HepG2 (cell line): ENCODE data around the gene MICAL3. TPM values are rescaled to one million over a fixed set of nuclear protein-coding genes. Genes with fewer than 3 reads are reported as not detected.

ENCODE experiments used
- ATAC-seq: fragments of 200-7000 bp; cut with Tn5 transposase; 3 replicates; pipeline ENCODE4 v1.9.1; 2020; ENCODE audit warnings: mild to moderate bottlenecking, moderate library complexity
- BruUV-seq: library from RNA; stranded (reverse); fragments of 400-500 nt; replicated peaks from 2 replicates; lab custom pipeline; 2021; lab: Mats Ljungman, UMichigan
- CTCF ChIA-PET: fragments of 300-600 bp; formaldehyde crosslinking; extraction: SDS; loops from one replicate; lab custom pipeline; 2021; ENCODE audit warnings: low total read pairs, inconsistent platforms, low intra/inter-chr PET ratio; lab: Yijun Ruan, JAX
- POLR2A ChIA-PET: fragments of 350-600 bp; sonication (Branson Sonifier 250); formaldehyde crosslinking; loops from one replicate; lab custom pipeline; 2020; ENCODE audit warnings: antibody characterized with exemption, inconsistent platforms; lab: Yijun Ruan, JAX
- DNase-seq: peaks from one replicate; pipeline ENCODE4 v3.0.0-alpha.2; 2015; ENCODE audit warnings: low spot score
- FAIRE-seq: peaks from 3 replicates; lab custom pipeline; 2011; peaks lifted over from hg19 to GRCh38; lab: Jason Lieb, UNC
- H2AFZ ChIP-seq: one replicate; pipeline ENCODE4 v1.6.1; 2011; ENCODE audit warnings: low read length, inconsistent platforms
- H3K27ac ChIP-seq: fragments of 300-600 bp; 3 replicates; pipeline ENCODE4 v1.8.0; 2011; ENCODE audit warnings: mixed run types, mild to moderate bottlenecking, mixed read lengths, low read length, inconsistent platforms; ENCODE audit not compliant: insufficient read depth; ENCODE audit errors: extremely low read length
- H3K27me3 ChIP-seq, 2 experiments: fragments of 200-600 bp in 1 of 2; 2 replicates in 1 of 2; 3 replicates in 1 of 2; pipeline versions ENCODE4 v1.6.0 to v1.8.0; 2011; ENCODE audit warnings: low read length in 2 of 2, mild to moderate bottlenecking in 2 of 2, moderate library complexity in 2 of 2, inconsistent platforms in 1 of 2; ENCODE audit not compliant: insufficient read depth in 2 of 2, control insufficient read depth in 1 of 2
- H3K36me3 ChIP-seq, 2 experiments: fragments of 200-600 bp in 1 of 2; replicated peaks in 1 of 2; 2 replicates in 1 of 2; 3 replicates in 1 of 2; pipeline versions ENCODE4 v1.5.1 to v1.8.0; 2011; ENCODE audit warnings: low read length in 2 of 2, inconsistent platforms in 1 of 2; ENCODE audit not compliant: insufficient read depth in 2 of 2, control insufficient read depth in 1 of 2
- H3K4me1 ChIP-seq: 2 replicates; pipeline ENCODE4 v1.5.1; 2012; ENCODE audit warnings: low read length, inconsistent platforms; ENCODE audit not compliant: insufficient read depth
- H3K4me2 ChIP-seq: 2 replicates; pipeline ENCODE4 v1.6.0; 2011; ENCODE audit warnings: low read depth, low read length, inconsistent platforms
- H3K4me3 ChIP-seq, 3 experiments: fragments of 200-600 bp in 1 of 3; sonication (generic), shearing (Covaris generic) in 1 of 3; replicated peaks in 1 of 3; 2 replicates each; pipeline ENCODE4 v1.5.1; 2011 to 2016; ENCODE audit warnings: low read length in 3 of 3, inconsistent platforms in 2 of 3, low read depth in 2 of 3, mild to moderate bottlenecking in 2 of 3, control low read depth in 1 of 3, mixed read lengths in 1 of 3; ENCODE audit not compliant: insufficient read depth in 1 of 3
- H3K79me2 ChIP-seq: one replicate; pipeline ENCODE4 v1.6.1; 2011; ENCODE audit warnings: low read length, inconsistent platforms; ENCODE audit not compliant: insufficient read depth
- H3K9ac ChIP-seq: 2 replicates; pipeline ENCODE4 v1.6.0; 2011; ENCODE audit warnings: mild to moderate bottlenecking, low read depth, low read length, inconsistent platforms; ENCODE audit not compliant: insufficient read depth
- H3K9me3 ChIP-seq: 2 replicates; pipeline ENCODE4 v1.5.1; 2012; ENCODE audit warnings: mild to moderate bottlenecking, low read length
- H4K20me1 ChIP-seq: 2 replicates; pipeline ENCODE4 v1.6.0; 2011; ENCODE audit warnings: inconsistent platforms, mild to moderate bottlenecking, low read length, moderate library complexity; ENCODE audit not compliant: insufficient read depth
- CEBPB ChIP-seq: IDR thresholded peaks from 2 replicates; pipeline ENCODE4 v1.6.1; 2011; ENCODE audit warnings: low read depth, low read length, improper control_type of control experiment, borderline replicate concordance
- MAZ ChIP-seq, 2 experiments: sonication (generic) in 1 of 2; formaldehyde crosslinking in 1 of 2; IDR thresholded peaks; 2 replicates each; pipeline versions ENCODE4 v1.5.0 to v1.6.1; 2012 to 2020; ENCODE audit warnings: low read depth in 2 of 2, mild to moderate bottlenecking in 2 of 2, borderline replicate concordance in 1 of 2, improper control_type of control experiment in 1 of 2, low read length in 1 of 2, missing genetic modification reagents in 1 of 2, moderate library complexity in 1 of 2
- NKX3-1 ChIP-seq: sonication (generic); formaldehyde crosslinking; IDR thresholded peaks from 2 replicates; pipeline ENCODE4 v1.5.0; 2020; ENCODE audit warnings: missing genetic modification reagents
- POLR2AphosphoS2 ChIP-seq: IDR thresholded peaks from 2 replicates; pipeline ENCODE4 v1.6.1; 2011; ENCODE audit warnings: low read depth, low read length, improper control_type of control experiment
- POLR2AphosphoS5 ChIP-seq: IDR thresholded peaks from 2 replicates; pipeline ENCODE4 v1.6.1; 2012; ENCODE audit warnings: low read depth, low read length
- SOX6 ChIP-seq, 2 experiments: fragments of 450-650 bp in 1 of 2; sonication (generic) in 1 of 2; formaldehyde crosslinking in 1 of 2; IDR thresholded peaks; 2 replicates each; pipeline versions ENCODE4 v1.4.0 to v1.6.1; 2017 to 2020; ENCODE audit warnings: antibody characterized with exemption in 1 of 2, mild to moderate bottlenecking in 1 of 2, missing genetic modification reagents in 1 of 2
- TEAD3 ChIP-seq: optimal IDR thresholded peaks from 2 replicates; pipeline ENCODE3; 2016; ENCODE audit warnings: borderline replicate concordance
- YEATS2 ChIP-seq: sonication (generic); formaldehyde crosslinking; IDR thresholded peaks from 2 replicates; pipeline ENCODE4 v1.4.0; 2020; ENCODE audit warnings: missing genetic modification reagents, borderline replicate concordance
- ZBTB21 ChIP-seq: sonication (generic); formaldehyde crosslinking; IDR thresholded peaks from 2 replicates; pipeline ENCODE4 v1.4.0; 2020; ENCODE audit warnings: missing genetic modification reagents
- ZNF24 ChIP-seq: fragments of 450-650 bp; IDR thresholded peaks from 2 replicates; pipeline ENCODE4 v1.6.1; 2017; ENCODE audit warnings: antibody characterized with exemption, mild to moderate bottlenecking
- ZNF605 ChIP-seq: sonication (generic); formaldehyde crosslinking; IDR thresholded peaks from 2 replicates; pipeline ENCODE4 v1.8.0; 2022; ENCODE audit warnings: mild to moderate bottlenecking, missing genetic modification reagents
- WGBS: methylation state at CpG from one replicate; pipeline ENCODE4 v1.1.6; 2017; ENCODE audit warnings: low lambda C conversion rate; 5-methylcytosine and 5-hydroxymethylcytosine counted together
- in situ Hi-C: cut with HindIII; loops from 2 replicates; pipeline ENCODE4 v1.10.0; 2017; ENCODE audit warnings: low pct_unique_long_range_greater_than_20kb; ENCODE audit not compliant: extremely low pct_ligation_motif_present
- intact Hi-C: fragments of 100-400 bp; cut with micrococcal nuclease; formaldehyde crosslinking; loops from one replicate; pipeline ENCODE4 v1.10.0; 2022; ENCODE audit not compliant: unreplicated experiment
- polyA plus RNA-seq, 8 experiments: library from polyadenylated mRNA; depleted of rRNA in 3 of 8; stranded (reverse) in 7 of 8; unstranded in 1 of 8; fragments of >200 nt; fragmentation: Illumina TruSeq in 4 of 8; extraction: Trizol in 4 of 8; gene quantifications; 2 replicates each; pipeline versions ENCODE4 v1.2.1 to v1.2.3, GENCODE V29; 2011 to 2016; ENCODE audit warnings: low read depth in 4 of 8, missing spikeins in 1 of 8, mixed read lengths in 1 of 8; ENCODE audit not compliant: insufficient read depth in 1 of 8
- total RNA-seq, 5 experiments: library from RNA; depleted of rRNA; stranded (reverse); fragments of >200 nt; fragmentation: Illumina TruSeq; extraction: Trizol; gene quantifications; 2 replicates each; pipeline ENCODE4 v1.2.3, GENCODE V29; 2016; ENCODE audit warnings: low read depth in 1 of 5

The MICAL3 gene
- total and polyA plus RNA-seq, 2 of the 13 experiments (the other 11 are each of a cell fraction or from before 2014, with no cell fraction given), result 5.3 to 12.5 TPM

DNA sequence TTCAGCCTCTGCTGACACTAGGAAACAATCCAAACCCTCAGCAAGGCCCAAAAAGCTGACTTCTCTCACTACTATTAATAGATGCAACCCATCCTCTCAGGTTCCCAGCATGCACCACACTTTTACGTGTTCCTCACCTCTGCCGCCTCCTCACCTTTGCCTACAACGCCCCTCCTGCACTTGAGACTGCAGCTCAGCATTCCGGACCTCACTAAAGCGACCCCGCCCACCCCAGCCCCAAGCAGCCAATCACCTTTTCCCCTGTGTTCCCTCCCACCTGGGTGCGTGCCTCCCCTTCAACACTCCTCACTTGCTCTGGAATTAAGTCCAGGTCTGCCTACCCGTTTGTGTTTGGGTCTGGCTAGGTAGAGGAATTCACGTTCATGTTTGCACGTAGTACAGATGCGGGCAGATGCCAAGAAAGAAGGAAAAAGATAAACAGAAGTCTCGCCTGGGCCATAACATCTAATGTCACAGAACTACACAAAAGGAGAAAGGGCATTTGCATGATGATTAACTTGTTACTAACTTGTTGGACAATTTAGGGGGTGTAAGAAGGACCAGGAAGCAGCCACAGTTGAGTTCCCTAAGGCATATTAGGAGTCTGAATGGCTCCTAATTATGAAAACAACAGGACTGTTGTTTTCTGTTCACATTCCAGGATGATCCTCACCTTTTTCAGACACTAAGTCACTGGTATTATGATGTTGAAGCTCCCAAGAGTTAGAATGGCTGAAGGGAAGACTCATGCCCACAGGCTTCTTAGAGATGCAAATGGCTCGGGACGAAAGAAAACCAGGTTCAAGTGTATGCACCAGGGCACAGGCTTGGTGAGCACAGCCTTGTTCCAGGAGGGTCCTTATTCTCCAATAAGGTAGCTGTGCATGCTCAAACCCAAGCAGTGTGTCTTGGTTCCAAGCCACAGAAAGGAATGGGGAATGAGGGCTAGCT, 102.2 kb downstream of the MICAL3 start:
- WGBS, result 51% methylated on average over 14 of the region's 14 CpGs
- FAIRE-seq, result no peak

DNA sequence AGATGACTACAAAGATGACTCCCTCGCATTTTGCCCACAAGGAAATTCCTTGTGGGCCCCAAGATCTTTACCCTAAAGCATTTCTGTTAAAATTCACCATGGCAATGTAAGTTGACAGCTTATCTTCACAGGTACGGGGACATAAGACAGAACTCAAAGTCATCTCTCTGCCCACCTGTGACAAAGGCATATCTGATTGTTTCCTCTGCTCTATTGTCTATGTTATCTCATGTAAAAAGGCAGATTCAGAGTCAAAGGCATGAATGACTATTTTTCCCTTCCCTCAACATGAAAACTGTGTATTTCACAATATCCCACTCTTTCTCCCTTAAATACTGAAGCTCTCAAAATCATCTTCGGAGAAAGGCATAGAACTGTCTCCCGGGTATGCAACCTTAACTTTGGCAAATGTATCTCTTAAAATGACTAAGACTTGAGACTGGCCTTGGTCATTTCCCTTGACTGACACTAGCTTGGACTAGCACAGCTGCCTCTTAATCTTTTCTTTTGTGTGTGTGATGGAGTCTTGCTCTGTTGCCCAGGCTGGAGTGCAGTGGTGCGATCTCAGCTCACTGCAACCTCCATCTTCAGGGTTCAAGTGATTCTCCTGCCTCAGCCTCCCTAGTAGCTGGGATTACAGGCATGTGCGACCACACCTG, 103.2 kb downstream of the MICAL3 start:
- no TSS peak for BruUV-seq
- Histone ChIP-seq H3K27ac (no peak overlapping the region), H4K20me1 (no peaks in the 10 kb centered on the region), H3K79me2 (peaks cover 51% of the 10 kb centered on the region), H2AFZ (no peak overlapping the region)
- in situ Hi-C loops (no loop called here), intact Hi-C loops (no loop called here)
- DNase-seq, result no peak
- ATAC-seq, result no peak
- TF ChIP-seq POLR2AphosphoS2 (no peak), ZNF24 (no peak), ZNF605 (no peak), CEBPB (peak; percentile 56), ZBTB21 (CRISPR knock-in tag) (no peak), NKX3-1 (CRISPR knock-in tag) (no peak), TEAD3 (no peak), YEATS2 (no peak)
- TF ChIP-seq, all 625 proteins: peak for 1
- peaks cover 74% of the 10 kb centered on the region for H3K4me1 ChIP-seq
- ChIA-PET CTCF (no interaction called here), POLR2A (interaction anchor here (1.0 to 2.5 kb wide), 2 partner anchors 10 to 140 kb away, joined by 3 to 9 read pairs; no protein-coding TSS in a partner anchor)
- H3K36me3 ChIP-seq, result no peaks in the 10 kb centered on the region
- 91% methylated on average over 6 of the region's 6 CpGs for WGBS
- FAIRE-seq, result no peak
- no peak overlapping the region for H3K4me3 ChIP-seq
- H3K27me3 ChIP-seq, result no peaks in the 10 kb centered on the region
- H3K9ac ChIP-seq, result no peak overlapping the region
- peak overlapping the region; percentile 63; the same call in 1 of the 2 replicates for H3K4me2 ChIP-seq
- H3K9me3 ChIP-seq, result no peaks in the 10 kb centered on the region

More for the DNA sequence above, 102.2 kb downstream of the MICAL3 start:
- Histone ChIP-seq H3K4me1 (peaks cover 64% of the 10 kb centered on the region), H3K27me3 (no peaks in the 10 kb centered on the region), H3K36me3 (no peaks in the 10 kb centered on the region), H3K9me3 (no peaks in the 10 kb centered on the region), H3K79me2 (peaks cover 51% of the 10 kb centered on the region), H4K20me1 (no peaks in the 10 kb centered on the region), H3K4me3 (no peak overlapping the region), H3K4me2 (peak overlapping the region; percentile 38; the same call in 1 of the 2 replicates), H2AFZ (no peak overlapping the region), H3K27ac (no peak overlapping the region), H3K9ac (no peak overlapping the region)
- peak; percentile 18; the same call in 2 of the 3 replicates for ATAC-seq
- peak; percentile 28; the same call in 1 of the 2 replicates for TF ChIP-seq POLR2AphosphoS5
- TF ChIP-seq MAZ (IDR thresholded peaks at IDR 0.05; ENCODE audit: borderline replicate concordance, low read depth, low read length), result no peak
- no peak for TF ChIP-seq MAZ (CRISPR knock-in tag; IDR thresholded peaks at IDR 0.05; ENCODE audit: low read depth)
- no peak for TF ChIP-seq SOX6 (IDR thresholded peaks at IDR 0.05)
- TF ChIP-seq SOX6 (CRISPR knock-in tag; IDR thresholded peaks at IDR 0.05), result no peak
- peak; percentile 45 for DNase-seq
- BruUV-seq, result no TSS peak
- CTCF ChIA-PET, result no interaction called here
- in situ Hi-C loops (no loop called here), intact Hi-C loops (no loop called here)
- POLR2A ChIA-PET, result interaction anchor here (0.7 to 2.5 kb wide), 2 partner anchors 9 to 16 kb away, joined by 3 to 9 read pairs; no protein-coding TSS in a partner anchor
